ENCODE data around the gene FCN3. TPM values are rescaled to one million over a fixed set of nuclear protein-coding genes. Genes with fewer than 3 reads are reported as not detected.

FCN3 gene
- total and polyA plus RNA-seq, 9 of the 15 experiments (the other 6 are each of a cell fraction or from before 2014, with no cell fraction given): 0.49 TPM; not detected in 8

GRCh38 chr1:27395441-27396195, 21.0 kb upstream of the FCN3 start (continued):
- TF ChIP-seq ERF (CRISPR knock-in tag; IDR thresholded peaks at IDR 0.05): no peak
- TF ChIP-seq, protein P1, sequence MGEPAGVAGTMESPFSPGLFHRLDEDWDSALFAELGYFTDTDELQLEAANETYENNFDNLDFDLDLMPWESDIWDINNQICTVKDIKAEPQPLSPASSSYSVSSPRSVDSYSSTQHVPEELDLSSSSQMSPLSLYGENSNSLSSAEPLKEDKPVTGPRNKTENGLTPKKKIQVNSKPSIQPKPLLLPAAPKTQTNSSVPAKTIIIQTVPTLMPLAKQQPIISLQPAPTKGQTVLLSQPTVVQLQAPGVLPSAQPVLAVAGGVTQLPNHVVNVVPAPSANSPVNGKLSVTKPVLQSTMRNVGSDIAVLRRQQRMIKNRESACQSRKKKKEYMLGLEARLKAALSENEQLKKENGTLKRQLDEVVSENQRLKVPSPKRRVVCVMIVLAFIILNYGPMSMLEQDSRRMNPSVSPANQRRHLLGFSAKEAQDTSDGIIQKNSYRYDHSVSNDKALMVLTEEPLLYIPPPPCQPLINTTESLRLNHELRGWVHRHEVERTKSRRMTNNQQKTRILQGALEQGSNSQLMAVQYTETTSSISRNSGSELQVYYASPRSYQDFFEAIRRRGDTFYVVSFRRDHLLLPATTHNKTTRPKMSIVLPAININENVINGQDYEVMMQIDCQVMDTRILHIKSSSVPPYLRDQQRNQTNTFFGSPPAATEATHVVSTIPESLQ (CRISPR knock-in tag; IDR thresholded peaks at IDR 0.05): no peak
- no peak for TF ChIP-seq NFRKB (IDR thresholded peaks at IDR 0.05; ENCODE audit: low read depth)
- TF ChIP-seq REST (IDR thresholded peaks at IDR 0.05; ENCODE audit: borderline replicate concordance): peak; percentile 85
- TF ChIP-seq REST (CRISPR knock-in tag; IDR thresholded peaks at IDR 0.05; ENCODE audit: low read depth): no peak
- TF ChIP-seq ZNF253 (CRISPR knock-in tag; conservative IDR thresholded peaks at IDR 0.05): no peak
- no peak for TF ChIP-seq ETV5 (CRISPR knock-in tag; IDR thresholded peaks at IDR 0.05; ENCODE audit: low read depth)
- no peak for TF ChIP-seq SOX6 (IDR thresholded peaks at IDR 0.05)
- TF ChIP-seq GATA2 (CRISPR knock-in tag; IDR thresholded peaks at IDR 0.05): 0 out of 2 replicates have a peak, but pooled peaks have one; percentile 20
- TF ChIP-seq CREB3 (tag; conservative IDR thresholded peaks at IDR 0.05; ENCODE audit: low read depth): no peak
